LNCAP (cell line): ENCODE results near the gene CABLES2.

ENCODE experiments used
- CTCF ChIP-seq: fragments of 450-650 bp; IDR thresholded peaks from 2 replicates; pipeline ENCODE4 v1.5.1; 2017; ENCODE audit warnings: mild to moderate bottlenecking

Gene CABLES2

GRCh38 chr20:62412194-62413024, 5.3 kb upstream of the CABLES2 start:
- TF ChIP-seq CTCF: no peak

- no peak for TF ChIP-seq CTCF
Observed at GRCh38 chr20:62411479-62412193, 4.6 kb upstream of the CABLES2 start.

- no peak for TF ChIP-seq CTCF
Observed at GRCh38 chr20:62410746-62411478, 3.8 kb upstream of the CABLES2 start.

- TF ChIP-seq CTCF: peak; percentile 60
Observed at GRCh38 chr20:62409931-62410745, 3.1 kb upstream of the CABLES2 start.

- no peak for TF ChIP-seq CTCF
Observed at GRCh38 chr20:62409086-62409853, 2.2 kb upstream of the CABLES2 start.

GRCh38 chr20:62408640-62409039, 1.6 kb upstream of the CABLES2 start:
- TF ChIP-seq CTCF: no peak
